ENCODE results near the gene JOSD2. TPM values are rescaled to one million over a fixed set of nuclear protein-coding genes. Genes with fewer than 3 reads are reported as not detected.

The JOSD2 gene
- total RNA-seq, 1 donor, result 22.8 TPM

- no peaks in the 10 kb centered on the region for H3K9me3 ChIP-seq (ENCODE audit: low read depth, low read length)
- H3K4me1 ChIP-seq (ENCODE audit: insufficient read depth, low read length), result no peaks in the 10 kb centered on the region
- DNase-seq (ENCODE audit: insufficient read length, low spot score, missing footprints), result no peak
- H3K27me3 ChIP-seq (ENCODE audit: insufficient read depth, low read length), result no peaks in the 10 kb centered on the region
- no peaks in the 10 kb centered on the region for H3K79me2 ChIP-seq (ENCODE audit: insufficient read depth, low read length)
- H3K36me3 ChIP-seq (ENCODE audit: insufficient read depth, low read length), result no peaks in the 10 kb centered on the region
- H3K4me2 ChIP-seq (ENCODE audit: insufficient read depth, low read length), result no peak overlapping the region
- H2AFZ ChIP-seq (ENCODE audit: low read length), result no peak overlapping the region
- H4K20me1 ChIP-seq (ENCODE audit: insufficient read depth, low read length), result no peaks in the 10 kb centered on the region
- no peak overlapping the region for H3K4me3 ChIP-seq (ENCODE audit: insufficient read depth, low read length)
- H3K27ac ChIP-seq (ENCODE audit: low read depth, low read length), result no peak overlapping the region
- TF ChIP-seq CTCF (IDR thresholded peaks at IDR 0.05; ENCODE audit: extremely low read depth, low read depth, low read length), result no peak
These were observed 5.5 kb upstream of the JOSD2 start for GRCh38 chr19:50516456-50516855.

- H3K4me1 ChIP-seq (ENCODE audit: insufficient read depth, low read length), result peaks cover 4% of the 10 kb centered on the region
- no peaks in the 10 kb centered on the region for H3K27me3 ChIP-seq (ENCODE audit: insufficient read depth, low read length)
- peak; percentile 76 for DNase-seq (ENCODE audit: insufficient read length, low spot score, missing footprints)
- no peak overlapping the region for H3K4me3 ChIP-seq (ENCODE audit: insufficient read depth, low read length)
- no peak for TF ChIP-seq CTCF (IDR thresholded peaks at IDR 0.05; ENCODE audit: extremely low read depth, low read depth, low read length)
- H3K27ac ChIP-seq (ENCODE audit: low read depth, low read length), result no peak overlapping the region
- no peak overlapping the region for H3K4me2 ChIP-seq (ENCODE audit: insufficient read depth, low read length)
- H4K20me1 ChIP-seq (ENCODE audit: insufficient read depth, low read length), result no peaks in the 10 kb centered on the region
- H2AFZ ChIP-seq (ENCODE audit: low read length), result no peak overlapping the region
- H3K79me2 ChIP-seq (ENCODE audit: insufficient read depth, low read length), result peaks cover 6% of the 10 kb centered on the region
- H3K36me3 ChIP-seq (ENCODE audit: insufficient read depth, low read length), result no peaks in the 10 kb centered on the region
- H3K9me3 ChIP-seq (ENCODE audit: low read depth, low read length), result no peaks in the 10 kb centered on the region
These were observed 4.2 kb upstream of the JOSD2 start for GRCh38 chr19:50515168-50515561.

GRCh38 chr19:50514346-50515167 lies 3.6 kb upstream of the JOSD2 start:
- Histone ChIP-seq H4K20me1 (ENCODE audit: insufficient read depth, low read length) (no peaks in the 10 kb centered on the region), H3K36me3 (ENCODE audit: insufficient read depth, low read length) (no peaks in the 10 kb centered on the region), H3K9me3 (ENCODE audit: low read depth, low read length) (no peaks in the 10 kb centered on the region), H3K79me2 (ENCODE audit: insufficient read depth, low read length) (peaks cover 8% of the 10 kb centered on the region), H3K4me3 (ENCODE audit: insufficient read depth, low read length) (no peak overlapping the region), H2AFZ (ENCODE audit: low read length) (no peak overlapping the region), H3K27me3 (ENCODE audit: insufficient read depth, low read length) (no peaks in the 10 kb centered on the region), H3K27ac (ENCODE audit: low read depth, low read length) (no peak overlapping the region), H3K4me1 (ENCODE audit: insufficient read depth, low read length) (peaks cover 8% of the 10 kb centered on the region), H3K4me2 (ENCODE audit: insufficient read depth, low read length) (no peak overlapping the region)
- peak; percentile 88 for DNase-seq (ENCODE audit: insufficient read length, low spot score, missing footprints)
- no peak for TF ChIP-seq CTCF (IDR thresholded peaks at IDR 0.05; ENCODE audit: extremely low read depth, low read depth, low read length)

- H2AFZ ChIP-seq (ENCODE audit: low read length), result no peak within 1 kb of the TSS
- TF ChIP-seq CTCF (IDR thresholded peaks at IDR 0.05; ENCODE audit: extremely low read depth, low read depth, low read length), result no peak
- H3K79me2 ChIP-seq (ENCODE audit: insufficient read depth, low read length), result peaks cover 8% of the 10 kb centered on the region
- no peaks in the 10 kb centered on the region for H3K36me3 ChIP-seq (ENCODE audit: insufficient read depth, low read length)
- no peaks in the 10 kb centered on the region for H3K27me3 ChIP-seq (ENCODE audit: insufficient read depth, low read length)
- H3K4me3 ChIP-seq (ENCODE audit: insufficient read depth, low read length), result no peak within 1 kb of the TSS
- peak; percentile 88 for DNase-seq (ENCODE audit: insufficient read length, low spot score, missing footprints)
- H4K20me1 ChIP-seq (ENCODE audit: insufficient read depth, low read length), result no peaks in the 10 kb centered on the region
- H3K4me1 ChIP-seq (ENCODE audit: insufficient read depth, low read length), result peaks cover 8% of the 10 kb centered on the region
- H3K27ac ChIP-seq (ENCODE audit: low read depth, low read length), result no peak within 1 kb of the TSS
- no peak within 1 kb of the TSS for H3K4me2 ChIP-seq (ENCODE audit: insufficient read depth, low read length)
- no peaks in the 10 kb centered on the region for H3K9me3 ChIP-seq (ENCODE audit: low read depth, low read length)
These were observed 2.9 kb upstream of the JOSD2 start, which contains the start of gene ASPDH for GRCh38 chr19:50513746-50514345. ASPDH (minus strand) TSS chr19:50513913; CDS start chr19:50513823, 90 bp downstream.

Measured in osteoblast (primary cell).